H9 (cell line): Measurements from ENCODE around the gene SDF2. TPM values are rescaled to one million over a fixed set of nuclear protein-coding genes. Genes with fewer than 3 reads are reported as not detected.
A peak's percentile ranks its signal among the peaks of the same experiment; 100 is the strongest.

Experiments
- DNase-seq: peaks from one replicate; pipeline ENCODE4 v3.0.0-alpha.2; 2017
- H2AFZ ChIP-seq: one replicate; pipeline ENCODE4 v1.6.1; 2013; ENCODE audit warnings: mild to moderate bottlenecking, low read length, control low read depth, moderate library complexity
- H2AK5ac ChIP-seq: 2 replicates; pipeline ENCODE4 v1.6.1; 2013; ENCODE audit warnings: low read length, control low read depth, mixed read lengths; ENCODE audit not compliant: insufficient read length
- H2BK120ac ChIP-seq: one replicate; pipeline ENCODE4 v1.6.1; 2013; ENCODE audit warnings: low read depth, mild to moderate bottlenecking, low read length, control low read depth, inconsistent platforms; ENCODE audit not compliant: poor library complexity, severe bottlenecking
- H2BK12ac ChIP-seq: 2 replicates; pipeline ENCODE4 v1.6.1; 2013; ENCODE audit warnings: low read length, control low read depth, mixed read lengths, low read depth; ENCODE audit not compliant: insufficient read length
- H2BK15ac ChIP-seq: 2 replicates; pipeline ENCODE4 v1.6.1; 2013; ENCODE audit warnings: low read depth, low read length, control low read depth
- H2BK20ac ChIP-seq: one replicate; pipeline ENCODE4 v1.6.1; 2013; ENCODE audit warnings: low read depth, mild to moderate bottlenecking, low read length, control low read depth, inconsistent platforms; ENCODE audit not compliant: poor library complexity, severe bottlenecking
- H2BK5ac ChIP-seq: 2 replicates; pipeline ENCODE4 v1.6.1; 2013; ENCODE audit warnings: low read length, control low read depth, mixed read lengths; ENCODE audit not compliant: insufficient read length
- H3K14ac ChIP-seq: 2 replicates; pipeline ENCODE4 v1.6.1; 2013; ENCODE audit warnings: low read length, control low read depth; ENCODE audit not compliant: insufficient read depth
- H3K18ac ChIP-seq: 2 replicates; pipeline ENCODE4 v1.6.1; 2013; ENCODE audit warnings: low read depth, mild to moderate bottlenecking, mixed read lengths, low read length, control low read depth; ENCODE audit not compliant: insufficient read length
- H3K23ac ChIP-seq: 2 replicates; pipeline ENCODE4 v1.6.1; 2013; ENCODE audit warnings: low read length, control low read depth, mixed read lengths, low read depth; ENCODE audit not compliant: insufficient read length
- H3K23me2 ChIP-seq: 2 replicates; pipeline ENCODE4 v1.6.1; 2013; ENCODE audit warnings: low read depth, mild to moderate bottlenecking, mixed read lengths, low read length, control low read depth; ENCODE audit not compliant: insufficient read length, poor library complexity, severe bottlenecking
- H3K27ac ChIP-seq: 2 replicates; pipeline ENCODE4 v1.5.1; 2013; ENCODE audit warnings: low read length, control low read depth, mixed read lengths, low read depth; ENCODE audit not compliant: insufficient read length
- H3K27me3 ChIP-seq: 2 replicates; pipeline ENCODE4 v1.6.1; 2013; ENCODE audit warnings: low read length, control low read depth, inconsistent platforms; ENCODE audit not compliant: insufficient read depth
- H3K4ac ChIP-seq: 2 replicates; pipeline ENCODE4 v1.6.1; 2013; ENCODE audit warnings: low read depth, mild to moderate bottlenecking, control low read depth, inconsistent platforms, low read length, moderate library complexity
- H3K4me1 ChIP-seq: 2 replicates; pipeline ENCODE4 v1.6.1; 2013; ENCODE audit warnings: low read length, control low read depth, inconsistent platforms; ENCODE audit not compliant: insufficient read depth
- H3K4me2 ChIP-seq: 2 replicates; pipeline ENCODE4 v1.6.1; 2013; ENCODE audit warnings: low read length, control low read depth, mixed read lengths; ENCODE audit not compliant: insufficient read length, insufficient read depth
- H3K56ac ChIP-seq: 2 replicates; pipeline ENCODE4 v1.6.1; 2013; ENCODE audit warnings: low read depth, mild to moderate bottlenecking, mixed read lengths, low read length, control low read depth; ENCODE audit not compliant: insufficient read length
- H3K79me1 ChIP-seq: 2 replicates; pipeline ENCODE4 v1.6.1; 2013; ENCODE audit warnings: low read depth, mild to moderate bottlenecking, moderate library complexity, low read length, control low read depth, inconsistent platforms; ENCODE audit not compliant: insufficient read depth, poor library complexity, severe bottlenecking
- H3K79me2 ChIP-seq: 2 replicates; pipeline ENCODE4 v1.6.1; 2013; ENCODE audit warnings: low read length, control low read depth, inconsistent platforms; ENCODE audit not compliant: insufficient read depth
- H3K9ac ChIP-seq: 2 replicates; pipeline ENCODE4 v1.6.1; 2013; ENCODE audit warnings: low read length, control low read depth, mixed read lengths; ENCODE audit not compliant: insufficient read length; ENCODE audit errors: extremely low read depth
- H3K9me3 ChIP-seq: one replicate; pipeline ENCODE4 v1.6.1; 2013; ENCODE audit warnings: low read depth, low read length, inconsistent platforms; ENCODE audit not compliant: control insufficient read depth
- H3T11ph ChIP-seq: one replicate; pipeline ENCODE4 v1.6.1; 2013; ENCODE audit warnings: mild to moderate bottlenecking, low read length, control low read depth, inconsistent platforms
- H4K20me1 ChIP-seq: one replicate; pipeline ENCODE4 v1.6.1; 2013; ENCODE audit not compliant: control insufficient read depth, insufficient read length, insufficient read depth
- H4K5ac ChIP-seq: 2 replicates; pipeline ENCODE4 v1.6.1; 2013; ENCODE audit warnings: low read depth, mild to moderate bottlenecking, mixed read lengths, low read length, control low read depth; ENCODE audit not compliant: insufficient read length
- H4K8ac ChIP-seq: replicated peaks from 2 replicates; pipeline ENCODE4 v1.6.1; 2013; ENCODE audit warnings: low read length, control low read depth, mixed read lengths, low read depth; ENCODE audit not compliant: insufficient read length
- H4K91ac ChIP-seq: 2 replicates; pipeline ENCODE4 v1.6.1; 2013; ENCODE audit warnings: low read depth, mild to moderate bottlenecking, moderate library complexity, mixed read lengths, low read length, control low read depth; ENCODE audit not compliant: insufficient read length
- H3K27ac Mint-ChIP-seq, 3 experiments: 2 replicates in 2 of 3; 3 replicates in 1 of 3; pipeline ENCODE4 v1.8.0; 2020 to 2021; ENCODE audit warnings: mixed read lengths in 3 of 3, mild to moderate bottlenecking in 1 of 3, moderate library complexity in 1 of 3
- H3K27me3 Mint-ChIP-seq: 2 replicates; pipeline ENCODE4 v1.8.0; 2021; ENCODE audit warnings: low read depth, mild to moderate bottlenecking, moderate library complexity, mixed read lengths
- H3K36me3 Mint-ChIP-seq, 3 experiments: 2 replicates in 2 of 3; 3 replicates in 1 of 3; pipeline ENCODE4 v1.8.0; 2020 to 2021; ENCODE audit warnings: low read depth in 3 of 3, mixed read lengths in 3 of 3; ENCODE audit not compliant: insufficient read depth in 1 of 3
- H3K4me1 Mint-ChIP-seq, 2 experiments: 2 replicates each; pipeline ENCODE4 v1.8.0; 2020; ENCODE audit warnings: mixed read lengths in 2 of 2
- H3K4me3 Mint-ChIP-seq, 2 experiments: 2 replicates in 1 of 2; 3 replicates in 1 of 2; pipeline ENCODE4 v1.8.0; 2020 to 2021; ENCODE audit warnings: mild to moderate bottlenecking in 2 of 2, mixed read lengths in 2 of 2, moderate library complexity in 1 of 2
- H3K9me3 Mint-ChIP-seq, 2 experiments: 2 replicates in 1 of 2; 3 replicates in 1 of 2; pipeline ENCODE4 v1.8.0; 2020; ENCODE audit warnings: mild to moderate bottlenecking in 2 of 2, mixed read lengths in 2 of 2, moderate library complexity in 1 of 2
- CTCF ChIP-seq: fragments of 200-600 bp; sonication (generic); conservative IDR thresholded peaks from 3 replicates; pipeline ENCODE4 v1.8.0; 2021; ENCODE audit warnings: antibody characterized with exemption, mild to moderate bottlenecking
- WGBS: extraction: QIAGEN DNeasy Blood & Tissue Kit; methylation state at CpG from one replicate; pipeline ENCODE4 v1.1.7; 2013; ENCODE audit warnings: missing lambda C conversion rate, low lambda C conversion rate, mixed read lengths; ENCODE audit not compliant: insufficient read length; ENCODE audit errors: extremely low coverage; 5-methylcytosine and 5-hydroxymethylcytosine counted together
- total RNA-seq: library from RNA; stranded (reverse); gene quantifications from 2 replicates; pipeline ENCODE4 v1.2.1, GENCODE V29; 2021

Gene SDF2
- total RNA-seq, 1 experiment from 2014 or later = 40.2 TPM

- H2BK20ac ChIP-seq = no peak within 1 kb of the TSS
Measured at GRCh38 chr17:28613931-28614381, 47.8 kb downstream of the SDF2 start, which contains the start of gene RSKR. TSS of gene RSKR (minus strand) at chr17:28614185. CDS start at chr17:28614161, 24 bp downstream.

More at GRCh38 chr17:28613931-28614381, 47.8 kb downstream of the SDF2 start, which contains the start of gene RSKR:
- Histone ChIP-seq H4K20me1 (no peaks in the 10 kb centered on the region), H4K91ac (no peak within 1 kb of the TSS), H3K9ac (no peak within 1 kb of the TSS), H3K79me1 (no peaks in the 10 kb centered on the region), H3K4ac (no peak within 1 kb of the TSS), H2AK5ac (no peak within 1 kb of the TSS), H3K27ac (no peak within 1 kb of the TSS), H3K4me1 (no peaks in the 10 kb centered on the region), H2BK15ac (no peak within 1 kb of the TSS), H2BK120ac (no peak within 1 kb of the TSS), H2BK12ac (no peak within 1 kb of the TSS), H3K27me3 (no peaks in the 10 kb centered on the region), H3K14ac (no peak within 1 kb of the TSS), H3K9me3 (no peaks in the 10 kb centered on the region), H4K8ac (no peak within 1 kb of the TSS), H3K23ac (no peak within 1 kb of the TSS), H2BK5ac (no peak within 1 kb of the TSS), H3K79me2 (no peaks in the 10 kb centered on the region), H3K23me2 (no peaks in the 10 kb centered on the region), H3T11ph (no peak within 1 kb of the TSS), H4K5ac (no peak within 1 kb of the TSS), H3K18ac (no peak within 1 kb of the TSS), H2AFZ (no peak within 1 kb of the TSS), H3K4me2 (no peak within 1 kb of the TSS), H3K56ac (no peak within 1 kb of the TSS)
- Mint-ChIP-seq H3K27ac (peak within 1 kb of the TSS in 2 of 3 experiments; percentile 46 to 64; a peak in 3 of 7 replicates), H3K27me3 (no peaks in the 10 kb centered on the region), H3K4me1 (no peaks in the 10 kb centered on the region), H3K4me3 (no peak within 1 kb of the TSS), H3K36me3 (peaks cover 36 to 94% (median 83%) of the 10 kb centered on the region in 3 experiments; a peak in 6 of 7 replicates), H3K9me3 (no peaks in the 10 kb centered on the region)
- no CpG with 5 or more reads among the region's 5 CpGs for WGBS
- no peak for TF ChIP-seq CTCF
- no peak for DNase-seq
